AG09319 (cell line): ENCODE measurements around the gene E4F1.

Experiments used
- DNase-seq: peaks from one replicate; pipeline ENCODE4 v3.0.0-alpha.2; 2010; ENCODE audit warnings: low read depth; ENCODE audit errors: extremely low read depth
- TF ChIP-seq, protein P1 (sequence below): IDR thresholded peaks from 2 replicates; pipeline ENCODE4 v1.5.1; 2011; ENCODE audit warnings: low read depth, mild to moderate bottlenecking, inconsistent platforms, low read length, moderate library complexity

Gene E4F1

DNA sequence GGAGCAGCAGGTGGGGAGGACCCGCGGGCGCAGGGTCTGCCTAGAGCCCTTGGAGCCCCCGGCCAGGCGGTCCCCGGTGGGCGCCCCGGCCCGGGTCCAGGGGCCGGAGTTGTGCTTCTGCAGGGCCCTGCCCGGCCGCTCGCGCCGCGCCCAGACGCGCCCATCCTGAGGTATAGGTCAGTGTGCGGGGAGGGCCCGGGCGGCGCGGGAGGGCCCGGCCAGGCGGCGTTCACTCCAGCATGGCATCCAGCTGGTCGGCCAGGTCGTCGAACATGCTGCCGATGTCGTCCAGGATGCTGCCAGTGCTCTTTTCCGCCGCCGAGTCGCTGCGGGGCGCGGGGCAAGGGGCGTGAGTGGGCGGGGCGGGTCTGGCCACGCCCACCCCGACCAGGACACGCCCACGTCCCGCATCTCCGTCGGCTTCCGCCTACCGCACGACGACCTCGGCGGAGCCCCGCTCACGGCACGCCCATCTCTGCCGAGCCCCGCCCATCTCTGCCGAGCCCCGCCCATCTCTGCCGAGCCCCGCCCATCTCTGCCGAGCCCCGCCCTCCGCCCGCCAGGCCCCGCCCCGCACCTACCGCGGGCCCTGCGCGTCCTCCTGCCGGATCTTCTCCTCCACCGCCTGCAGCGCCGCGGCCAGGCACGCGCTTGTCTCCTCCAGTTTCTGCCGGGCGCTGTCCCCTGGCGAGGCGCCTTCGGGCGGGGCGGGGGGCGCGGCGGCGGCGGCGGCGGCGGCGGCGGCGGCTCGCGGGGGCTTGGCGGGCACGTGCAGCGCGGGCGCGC is 44.9 kb upstream of the E4F1 start:
- TF ChIP-seq, protein P1, sequence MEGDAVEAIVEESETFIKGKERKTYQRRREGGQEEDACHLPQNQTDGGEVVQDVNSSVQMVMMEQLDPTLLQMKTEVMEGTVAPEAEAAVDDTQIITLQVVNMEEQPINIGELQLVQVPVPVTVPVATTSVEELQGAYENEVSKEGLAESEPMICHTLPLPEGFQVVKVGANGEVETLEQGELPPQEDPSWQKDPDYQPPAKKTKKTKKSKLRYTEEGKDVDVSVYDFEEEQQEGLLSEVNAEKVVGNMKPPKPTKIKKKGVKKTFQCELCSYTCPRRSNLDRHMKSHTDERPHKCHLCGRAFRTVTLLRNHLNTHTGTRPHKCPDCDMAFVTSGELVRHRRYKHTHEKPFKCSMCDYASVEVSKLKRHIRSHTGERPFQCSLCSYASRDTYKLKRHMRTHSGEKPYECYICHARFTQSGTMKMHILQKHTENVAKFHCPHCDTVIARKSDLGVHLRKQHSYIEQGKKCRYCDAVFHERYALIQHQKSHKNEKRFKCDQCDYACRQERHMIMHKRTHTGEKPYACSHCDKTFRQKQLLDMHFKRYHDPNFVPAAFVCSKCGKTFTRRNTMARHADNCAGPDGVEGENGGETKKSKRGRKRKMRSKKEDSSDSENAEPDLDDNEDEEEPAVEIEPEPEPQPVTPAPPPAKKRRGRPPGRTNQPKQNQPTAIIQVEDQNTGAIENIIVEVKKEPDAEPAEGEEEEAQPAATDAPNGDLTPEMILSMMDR = no peak
- DNase-seq = no peak

DNA sequence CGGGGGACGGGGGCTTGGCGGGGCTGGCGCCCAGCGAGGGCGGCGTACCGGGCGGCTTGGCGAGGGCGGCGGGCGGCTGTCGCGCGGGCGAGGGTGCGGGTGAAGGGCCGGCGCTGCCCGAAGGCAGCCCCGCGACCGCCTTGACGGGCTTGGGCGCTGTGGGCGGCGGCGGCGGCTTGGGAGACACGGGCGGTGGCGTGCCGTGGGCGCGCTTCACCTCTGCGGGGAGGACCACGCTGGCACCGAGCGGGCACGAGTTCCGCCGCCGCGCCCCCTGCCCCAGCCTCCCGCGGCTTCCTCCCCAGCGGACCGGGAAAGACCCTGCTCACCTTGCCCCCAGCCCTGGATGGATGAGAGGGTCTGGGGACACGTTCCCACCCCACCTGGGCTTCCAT is 44.3 kb upstream of the E4F1 start:
- TF ChIP-seq, protein P1 = no peak
- no peak for DNase-seq

DNA sequence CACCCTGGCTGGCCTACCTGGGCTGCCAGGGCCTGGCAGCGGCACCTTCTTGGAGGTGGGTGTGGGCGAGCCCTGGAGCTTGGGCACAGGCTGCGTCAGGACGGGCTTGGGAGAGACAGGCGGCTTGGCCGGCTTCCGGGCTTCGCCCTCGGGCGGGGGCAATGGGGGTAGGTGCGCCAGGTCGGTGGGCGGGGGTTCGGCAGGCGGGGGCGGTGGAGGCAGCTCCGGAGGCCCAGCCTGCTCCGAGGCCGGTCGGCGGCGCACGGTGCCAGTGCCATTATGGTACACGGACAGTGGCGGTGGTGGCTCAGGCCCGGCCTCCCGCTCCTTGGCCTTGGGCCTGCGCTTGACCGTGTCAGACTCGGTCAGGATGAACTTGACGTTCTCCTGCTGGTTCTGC is 43.8 kb upstream of the E4F1 start:
- no peak for DNase-seq
- TF ChIP-seq, protein P1 = no peak

DNA sequence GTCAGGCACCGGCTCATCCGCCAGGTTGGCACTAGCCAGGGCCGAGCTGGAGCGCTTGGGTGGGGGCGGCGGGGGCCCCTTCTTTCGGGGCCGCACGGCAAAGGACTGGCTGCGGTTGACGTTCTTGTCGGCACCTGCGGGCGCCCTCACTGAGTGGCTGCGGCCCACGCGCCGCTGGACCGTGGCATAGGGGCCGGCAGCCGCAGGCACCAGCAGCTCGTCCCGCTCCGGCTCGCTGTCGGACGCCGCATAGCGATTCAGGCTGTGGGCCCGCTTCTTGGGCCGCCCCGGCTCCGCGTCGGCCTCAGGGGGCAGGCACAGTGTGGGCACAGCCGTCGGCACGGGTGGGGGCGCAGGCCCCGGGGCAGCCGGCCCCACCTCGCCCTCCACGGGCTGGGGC is 42.9 kb upstream of the E4F1 start:
- TF ChIP-seq, protein P1 = no peak
- no peak for DNase-seq

DNA sequence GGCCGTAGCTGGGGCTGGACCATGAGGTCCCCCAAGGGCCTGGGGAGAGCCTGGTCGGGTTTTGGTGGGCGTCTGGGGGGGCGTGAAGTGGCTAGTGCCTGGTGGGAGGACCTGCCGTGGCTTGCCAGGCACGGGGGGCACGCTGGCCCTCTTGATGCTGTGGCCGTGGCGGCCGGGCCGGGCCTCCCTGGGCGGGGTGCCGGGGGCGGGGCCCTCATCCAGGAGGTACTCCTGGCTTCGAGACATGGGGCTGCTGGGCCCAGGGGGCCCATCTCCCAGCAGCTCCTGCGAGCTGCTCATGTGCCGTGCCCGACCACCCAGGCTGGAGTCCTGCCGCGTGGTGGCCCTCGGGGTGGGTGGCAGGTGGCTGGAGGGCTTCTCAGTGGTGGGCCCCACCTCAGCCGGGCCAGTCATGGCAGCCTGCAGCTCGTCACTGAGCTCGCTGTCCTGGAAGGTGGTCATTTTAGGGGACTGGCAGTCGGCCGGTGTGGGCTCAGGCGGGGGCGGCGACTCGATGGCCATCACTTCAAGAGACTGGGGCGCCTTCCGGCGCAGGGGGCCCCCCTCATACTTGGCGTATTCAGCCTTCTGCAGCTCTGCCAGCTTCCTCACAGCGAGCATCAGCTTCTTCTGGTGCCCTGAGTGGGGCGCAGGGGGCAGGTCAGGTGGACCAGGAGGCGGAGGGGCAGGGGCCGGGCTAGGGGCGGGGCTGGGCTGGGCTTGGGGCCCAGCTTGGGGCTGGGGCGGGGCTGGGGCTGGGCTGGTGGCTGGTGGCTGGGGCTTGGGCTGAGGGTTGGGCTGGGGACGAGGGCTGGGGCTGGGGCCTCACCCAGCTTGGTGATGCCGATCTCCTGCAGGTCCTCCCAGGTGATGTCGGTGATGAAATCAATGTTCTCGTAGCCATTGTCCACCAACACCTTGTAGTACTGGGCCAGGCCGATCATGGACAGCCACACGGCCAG is 42.1 kb upstream of the E4F1 start:
- TF ChIP-seq, protein P1 = no peak
- no peak for DNase-seq

DNA sequence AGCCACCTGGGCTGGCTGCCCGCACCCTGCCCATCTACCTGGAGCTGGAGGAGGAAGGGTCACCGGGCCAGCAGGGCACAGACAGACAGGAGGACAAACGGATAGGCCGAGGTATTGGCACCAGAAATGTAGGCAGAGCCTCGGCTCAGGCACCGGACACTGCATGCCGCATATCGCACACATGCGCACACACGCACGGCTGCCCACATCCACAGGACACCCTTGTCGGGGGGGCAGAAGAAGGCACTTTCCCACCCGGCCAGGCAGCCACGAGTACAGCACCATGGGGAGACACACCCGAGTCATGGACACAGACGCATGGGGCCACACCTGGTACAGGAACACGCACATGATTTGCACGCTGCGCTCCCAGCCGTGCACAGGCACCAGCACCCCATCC is 41.4 kb upstream of the E4F1 start:
- DNase-seq = no peak
- TF ChIP-seq, protein P1 = no peak

DNA sequence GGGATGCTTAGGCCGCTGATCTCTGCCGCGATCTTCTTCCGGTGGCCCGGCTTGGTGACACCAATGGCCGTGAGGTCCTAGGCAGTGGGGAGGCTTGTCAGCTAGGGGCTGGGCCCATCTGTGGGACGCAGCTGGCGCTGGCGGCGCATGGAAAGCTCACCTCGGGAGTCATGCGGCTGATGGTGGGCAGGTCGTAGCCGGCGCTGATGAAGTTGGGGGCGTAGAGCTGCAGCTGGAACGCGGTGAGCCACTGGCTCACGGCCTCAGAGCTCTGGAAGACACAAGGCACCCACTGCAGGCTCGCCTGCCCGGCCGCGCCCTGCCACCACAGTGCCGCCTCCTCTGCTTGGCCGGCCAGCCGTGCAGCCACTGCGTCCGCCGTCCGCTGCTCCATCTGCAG is 39.7 kb upstream of the E4F1 start:
- TF ChIP-seq, protein P1 = no peak
- no peak for DNase-seq
